Stimulated activated CD8-positive, alpha-beta memory T cell treated with anti-CD3 and anti-CD28 coated beads, Interleukin-12 subunit alpha, Interleukin-12 subunit beta, amount 100 ng/mL, for 1 hour (primary cell): ENCODE measurements around the gene ABCD2.
"Not testable (repeated sequence)": the region's sequence is repeated elsewhere in the genome, so short reads cannot be mapped to it uniquely, and the experiment has no call there.

ENCODE experiments used
- DNase-seq: peaks from one replicate; pipeline ENCODE4 v3.0.0-alpha.2; 2020; ENCODE audit warnings: low read depth

ABCD2 gene

GRCh38 chr12:39533951-39534350, 85.7 kb downstream of the ABCD2 start:
- DNase-seq = no peak

- no peak for DNase-seq
These were observed 87.2 kb downstream of the ABCD2 start for GRCh38 chr12:39532448-39532847.

- DNase-seq = no peak
These were observed 92.6 kb downstream of the ABCD2 start for GRCh38 chr12:39526974-39527373.

GRCh38 chr12:39522167-39522566, 97.4 kb downstream of the ABCD2 start:
- DNase-seq = not testable (repeated sequence)

GRCh38 chr12:39510001-39510400, 109.6 kb downstream of the ABCD2 start:
- no peak for DNase-seq

- DNase-seq = no peak
These were observed 114.0 kb downstream of the ABCD2 start for GRCh38 chr12:39505554-39505953.

- DNase-seq = no peak
These were observed 114.6 kb downstream of the ABCD2 start for GRCh38 chr12:39505023-39505422.

GRCh38 chr12:39503439-39503838, 116.2 kb downstream of the ABCD2 start:
- DNase-seq = no peak

GRCh38 chr12:39502726-39503125, 116.9 kb downstream of the ABCD2 start:
- no peak for DNase-seq
